ENCODE data around the gene HLA-DOA.

HLA-DOA gene

GRCh38 chr6:32977272-32977952 is 32.0 kb downstream of the HLA-DOA start:
- no peak for DNase-seq

GRCh38 chr6:32976334-32977069 is 32.9 kb downstream of the HLA-DOA start:
- no peak for DNase-seq

- no peak for DNase-seq
These were observed 33.5 kb downstream of the HLA-DOA start for GRCh38 chr6:32975886-32976285.

- DNase-seq: no peak
These were observed 34.7 kb downstream of the HLA-DOA start for GRCh38 chr6:32974541-32975308.

- DNase-seq: peak; percentile 60
These were observed 35.4 kb downstream of the HLA-DOA start for GRCh38 chr6:32974016-32974333.

- peak; percentile 51 for DNase-seq
These were observed 36.0 kb downstream of the HLA-DOA start for GRCh38 chr6:32973144-32974015.

- DNase-seq: peak; percentile 60
These were observed 36.8 kb downstream of the HLA-DOA start for GRCh38 chr6:32972353-32973143.

- DNase-seq: peak; percentile 100
These were observed 37.6 kb downstream of the HLA-DOA start for GRCh38 chr6:32971581-32972352.

GRCh38 chr6:32971242-32971580 is 38.2 kb downstream of the HLA-DOA start:
- no peak for DNase-seq

GRCh38 chr6:32970413-32971241 is 38.8 kb downstream of the HLA-DOA start:
- DNase-seq: peak; percentile 91

- peak; percentile 84 for DNase-seq
These were observed 39.5 kb downstream of the HLA-DOA start for GRCh38 chr6:32969685-32970412.

GRCh38 chr6:32968867-32969684 is 40.3 kb downstream of the HLA-DOA start:
- peak; percentile 81 for DNase-seq

- peak; percentile 99 for DNase-seq
These were observed 41.1 kb downstream of the HLA-DOA start, which contains the start of gene BRD2 for GRCh38 chr6:32968093-32968866. Gene BRD2 (plus strand): TSS chr6:32968594. CDS start chr6:32972899, 4,305 bp downstream.

GRCh38 chr6:32967151-32968091 is 42.0 kb downstream of the HLA-DOA start:
- peak; percentile 62 for DNase-seq

- no peak for DNase-seq
These were observed 44.6 kb downstream of the HLA-DOA start for GRCh38 chr6:32964776-32965175.

- no peak for DNase-seq
These were observed 45.5 kb downstream of the HLA-DOA start for GRCh38 chr6:32963866-32964265.

Data from activated CD4-positive, alpha-beta T cell treated with anti-CD3 and anti-CD28 coated beads, Interleukin-2, amount 50 U/mL, for 16 hours (primary cell).